Dermis blood vessel endothelial cell (primary cell): Measurements from ENCODE around the gene PRUNE2. TPM values are rescaled to one million over a fixed set of nuclear protein-coding genes. Genes with fewer than 3 reads are reported as not detected.

Experiments
- DNase-seq: peaks from one replicate; pipeline ENCODE4 v3.0.0; 2010
- total RNA-seq: library from RNA; depleted of rRNA; stranded (reverse); fragments of >200 nt; gene quantifications from 2 replicates; pipeline ENCODE4 v1.2.3, GENCODE V29; 2014

Gene PRUNE2
- total RNA-seq, 1 donor from 2014 or later: 7.8 TPM

GRCh38 chr9:76901801-76902200, 4.1 kb downstream of the PRUNE2 start:
- DNase-seq: no peak

GRCh38 chr9:76900884-76901440, 5.0 kb downstream of the PRUNE2 start:
- DNase-seq: peak; percentile 10

GRCh38 chr9:76898786-76899185, 7.1 kb downstream of the PRUNE2 start:
- no peak for DNase-seq

GRCh38 chr9:76897804-76898525, 7.9 kb downstream of the PRUNE2 start:
- no peak for DNase-seq

DNA sequence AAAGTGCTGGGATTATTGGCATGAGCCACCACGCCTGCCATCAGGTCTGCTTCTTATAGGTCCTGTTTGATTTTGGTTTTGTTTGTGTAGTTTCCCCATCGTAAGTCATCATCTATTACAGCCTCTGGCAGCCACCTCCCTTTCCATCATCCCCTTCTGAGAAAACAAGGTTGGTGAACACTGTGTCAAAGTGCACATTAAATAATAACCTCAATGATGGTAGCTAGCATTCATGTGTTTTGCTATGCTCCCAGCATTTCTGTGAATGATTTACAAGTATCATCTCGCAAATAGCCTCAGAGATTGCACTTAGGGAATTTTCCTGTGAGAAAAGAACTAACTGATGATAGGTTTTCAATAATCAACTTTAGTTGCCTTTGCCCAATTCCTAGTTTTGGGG, 9.9 kb downstream of the PRUNE2 start:
- DNase-seq: no peak

DNA sequence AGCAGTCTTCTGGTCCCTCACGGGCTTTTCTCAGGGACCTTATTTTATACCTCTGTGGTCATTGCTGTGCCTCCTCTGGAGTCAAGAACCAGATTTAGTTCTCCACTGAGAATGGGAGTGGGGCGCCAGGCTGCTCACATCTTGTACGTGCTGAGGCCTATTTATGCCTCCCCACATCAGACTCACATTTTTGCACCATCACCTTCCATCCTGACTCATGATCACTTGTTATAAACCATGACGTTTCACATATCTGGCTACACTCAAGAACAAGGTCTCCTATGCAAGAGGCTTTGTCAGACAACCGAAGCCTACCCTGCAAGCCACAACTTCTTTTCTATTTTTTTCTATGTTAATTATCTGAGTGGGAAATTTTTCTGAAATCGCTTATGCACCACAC, 10.7 kb downstream of the PRUNE2 start:
- DNase-seq: no peak

- no peak for DNase-seq
These were observed 11.7 kb downstream of the PRUNE2 start for GRCh38 chr9:76894198-76894597.

GRCh38 chr9:76893395-76893932, 12.4 kb downstream of the PRUNE2 start:
- no peak for DNase-seq

DNA sequence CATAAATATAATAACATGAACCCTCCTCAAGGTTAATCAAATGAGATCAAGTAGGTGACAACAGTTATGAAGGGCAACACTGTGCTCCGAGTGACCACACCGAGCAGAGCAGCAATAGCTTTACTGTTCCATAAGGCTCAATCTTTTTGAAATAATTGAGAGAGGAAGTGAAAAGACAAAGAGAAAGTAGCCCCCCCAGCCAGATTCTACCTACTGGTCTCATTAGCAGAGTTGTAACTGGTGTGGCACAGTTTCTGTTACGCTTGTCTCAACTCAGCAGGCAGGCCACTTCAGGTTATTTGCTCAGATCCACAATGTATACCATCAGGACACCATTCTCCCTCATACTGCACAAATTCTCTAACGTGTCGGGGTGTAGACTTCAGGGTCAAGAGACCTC, 14.0 kb downstream of the PRUNE2 start:
- DNase-seq: no peak

- DNase-seq: no peak
These were observed 14.6 kb downstream of the PRUNE2 start for GRCh38 chr9:76891279-76891678.

GRCh38 chr9:76887951-76888350, 18.0 kb downstream of the PRUNE2 start:
- no peak for DNase-seq

GRCh38 chr9:76887003-76887821, 18.7 kb downstream of the PRUNE2 start:
- no peak for DNase-seq

DNA sequence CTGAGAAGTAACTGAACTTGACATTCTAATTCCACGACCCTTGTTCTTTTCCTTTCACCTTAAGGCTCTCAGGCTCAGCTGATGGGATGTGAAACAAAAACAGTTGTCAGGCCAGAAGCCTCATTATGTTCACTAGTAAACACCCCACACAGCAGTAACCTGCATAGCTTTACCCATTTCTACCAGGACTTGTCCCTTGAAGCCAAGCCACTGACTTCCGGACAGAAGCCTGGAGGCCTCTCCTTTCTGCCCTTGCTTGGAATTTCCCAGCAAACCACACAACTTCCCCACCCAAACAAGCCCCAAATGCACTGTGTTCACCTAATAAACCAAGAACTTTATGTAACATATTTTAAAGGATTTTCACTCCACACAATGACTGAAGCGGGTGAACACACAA, 19.6 kb downstream of the PRUNE2 start:
- DNase-seq: no peak

- DNase-seq: no peak
These were observed 21.1 kb downstream of the PRUNE2 start for GRCh38 chr9:76884823-76885222.

DNA sequence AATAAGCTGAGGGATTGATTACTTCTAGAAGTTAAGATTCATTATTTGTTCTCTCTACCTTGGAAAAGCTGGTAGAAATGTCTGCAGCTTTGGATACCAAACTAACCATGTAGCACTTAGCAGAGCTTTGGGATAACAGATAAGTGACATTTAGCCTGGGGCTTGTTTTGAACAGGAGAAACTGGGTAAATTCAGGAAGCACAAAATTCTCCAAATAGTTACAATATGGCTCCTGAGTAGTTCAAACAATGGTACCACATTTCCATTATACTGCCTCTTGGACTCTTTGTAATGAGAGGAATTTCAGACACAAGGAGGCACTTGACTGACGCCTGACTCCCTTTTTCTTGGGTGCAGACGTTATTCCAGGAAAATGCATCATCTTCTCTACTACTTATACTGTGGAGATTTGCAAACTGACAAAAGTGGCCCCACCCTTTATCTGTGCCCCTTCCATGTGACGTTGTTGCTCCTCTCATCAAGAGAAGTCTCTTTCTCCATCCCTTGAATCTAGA, 22.5 kb downstream of the PRUNE2 start:
- DNase-seq: no peak

DNA sequence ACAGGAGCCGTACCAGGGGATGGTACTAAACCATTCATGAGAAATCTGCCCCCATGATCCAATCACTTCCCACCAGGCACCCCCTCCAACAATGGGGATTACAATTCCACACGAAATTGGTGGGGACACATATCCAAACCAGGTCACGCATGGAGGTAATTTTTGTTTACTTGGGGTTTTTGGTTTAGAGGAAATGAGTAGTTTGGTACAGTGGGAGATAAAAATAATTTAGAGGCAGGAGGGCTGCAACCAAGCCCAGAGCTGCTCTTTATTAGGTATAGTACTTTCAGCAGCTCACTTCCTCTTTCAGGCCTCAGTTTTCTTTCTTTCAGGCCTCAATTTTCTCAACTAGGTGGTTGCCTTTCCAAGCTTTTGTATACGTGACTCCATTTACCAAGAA, 23.2 kb downstream of the PRUNE2 start:
- no peak for DNase-seq

GRCh38 chr9:76880210-76880609, 25.7 kb downstream of the PRUNE2 start:
- no peak for DNase-seq

DNA sequence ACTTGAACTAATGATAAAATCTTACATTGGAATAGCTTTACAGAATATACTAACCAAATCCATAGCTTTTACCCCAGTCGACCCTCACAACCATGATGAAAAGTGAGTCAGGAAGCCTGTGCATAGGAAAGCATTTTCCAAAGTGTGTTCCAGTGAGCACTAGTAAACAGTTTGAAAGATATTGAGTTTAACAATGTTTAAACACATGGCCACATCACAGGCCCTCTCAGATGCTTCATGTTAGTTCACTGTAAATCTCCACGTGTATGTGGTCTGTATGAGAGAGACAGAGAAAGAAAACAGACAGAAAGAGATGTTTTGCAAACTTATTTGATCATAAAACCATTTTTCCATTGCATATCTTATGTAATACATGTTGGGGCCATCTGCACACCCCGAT, 27.0 kb downstream of the PRUNE2 start:
- no peak for DNase-seq

DNA sequence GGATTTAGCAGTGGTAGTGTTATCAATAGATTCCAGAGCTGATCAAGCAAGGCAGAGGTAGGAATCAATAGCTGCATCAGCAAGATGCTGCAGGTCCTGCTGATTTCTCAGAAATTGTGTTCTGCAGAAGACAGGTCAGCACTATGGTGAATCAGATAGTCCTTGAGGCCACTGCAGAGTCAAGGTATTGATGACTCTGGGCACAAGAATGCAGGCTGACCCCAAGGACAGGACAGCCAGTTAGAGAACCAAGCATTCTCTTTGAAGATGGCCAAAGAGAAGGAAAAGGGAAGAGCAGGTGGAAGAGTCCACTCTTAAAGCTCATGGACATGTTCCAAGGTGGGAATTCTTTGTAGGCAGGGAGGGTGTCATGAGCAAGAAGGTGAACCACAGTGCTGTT, 28.0 kb downstream of the PRUNE2 start:
- no peak for DNase-seq

- DNase-seq: no peak
These were observed 29.8 kb downstream of the PRUNE2 start for GRCh38 chr9:76876098-76876497.

- DNase-seq: no peak
These were observed 32.1 kb downstream of the PRUNE2 start for GRCh38 chr9:76873821-76874220.

DNA sequence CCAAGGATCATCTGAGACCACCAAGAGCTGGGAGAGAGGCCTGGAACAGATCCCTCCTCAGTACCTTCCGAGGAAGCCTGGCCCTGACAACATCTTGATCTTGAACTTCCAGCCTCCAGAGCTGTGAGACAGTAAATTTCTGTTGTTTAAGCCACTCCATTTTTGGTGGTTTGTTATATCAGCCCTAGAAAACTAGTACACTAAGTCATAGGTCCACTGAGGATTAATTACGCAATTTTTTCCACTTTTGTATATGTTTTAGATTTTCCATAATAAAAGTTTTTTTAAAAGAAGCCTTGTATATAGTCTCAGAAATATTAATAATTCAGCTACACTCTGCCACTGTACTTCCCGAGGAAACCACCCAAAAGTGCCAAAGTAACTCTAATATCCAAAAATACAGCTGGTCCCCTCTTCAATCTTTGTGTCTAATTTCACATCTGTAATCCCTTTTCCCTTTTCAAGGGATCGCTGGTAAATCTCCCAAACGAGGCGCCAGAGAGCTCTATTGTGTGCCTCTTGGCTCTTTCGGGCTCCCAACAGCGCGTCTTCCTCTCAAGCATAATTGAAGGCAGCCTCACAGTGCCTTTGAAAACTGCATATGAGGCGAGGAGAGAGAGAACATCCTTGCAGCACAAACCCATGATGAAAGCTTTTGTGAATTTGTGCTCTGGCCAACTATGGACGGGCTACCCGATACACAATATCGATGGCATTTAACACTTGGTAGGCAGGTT, 32.7 kb downstream of the PRUNE2 start:
- no peak for DNase-seq

GRCh38 chr9:76868897-76869296, 37.0 kb downstream of the PRUNE2 start:
- no peak for DNase-seq
